Astrocyte (in vitro differentiated cells and primary cell): ENCODE results near the gene NAA60. TPM values are rescaled to one million over a fixed set of nuclear protein-coding genes. Genes with fewer than 3 reads are reported as not detected.

ENCODE experiments used
- DNase-seq: peaks from one replicate; pipeline ENCODE4 v3.0.0-alpha.2; 2010; ENCODE audit warnings: low read depth
- FAIRE-seq: peaks from 2 replicates; lab custom pipeline; 2011; peaks lifted over from hg19 to GRCh38; lab: Jason Lieb, UNC
- H2AFZ ChIP-seq: 2 replicates; pipeline ENCODE4 v1.6.0; 2012; ENCODE audit warnings: low read depth, low read length, inconsistent platforms
- H3K27ac ChIP-seq: 2 replicates; pipeline ENCODE4 v1.5.1; 2011; ENCODE audit warnings: low read depth, low read length, inconsistent platforms
- H3K27me3 ChIP-seq: 2 replicates; pipeline ENCODE4 v1.6.0; 2011; ENCODE audit warnings: low read length, inconsistent platforms; ENCODE audit not compliant: insufficient read depth
- H3K36me3 ChIP-seq: 2 replicates; pipeline ENCODE4 v1.5.1; 2011; ENCODE audit warnings: low read length, inconsistent platforms; ENCODE audit not compliant: insufficient read depth
- H3K4me1 ChIP-seq: 2 replicates; pipeline ENCODE4 v1.5.1; 2011; ENCODE audit warnings: low read length, inconsistent platforms; ENCODE audit not compliant: insufficient read depth
- H3K4me2 ChIP-seq: 2 replicates; pipeline ENCODE4 v1.6.0; 2012; ENCODE audit warnings: low read length, inconsistent platforms
- H3K4me3 ChIP-seq: 2 replicates; pipeline ENCODE4 v1.5.1; 2011; ENCODE audit warnings: low read depth, mild to moderate bottlenecking, low read length, inconsistent platforms; ENCODE audit not compliant: insufficient read depth
- H3K79me2 ChIP-seq: 2 replicates; pipeline ENCODE4 v1.6.0; 2012; ENCODE audit warnings: mild to moderate bottlenecking, low read length, inconsistent platforms; ENCODE audit not compliant: insufficient read depth
- H3K9ac ChIP-seq: 2 replicates; pipeline ENCODE4 v1.6.0; 2012; ENCODE audit warnings: mild to moderate bottlenecking, low read length, inconsistent platforms
- H3K9me3 ChIP-seq: 2 replicates; pipeline ENCODE4 v1.5.1; 2012; ENCODE audit warnings: low read depth, mild to moderate bottlenecking, low read length, inconsistent platforms; ENCODE audit not compliant: insufficient read depth
- H4K20me1 ChIP-seq: 2 replicates; pipeline ENCODE4 v1.6.0; 2012; ENCODE audit warnings: low read length, inconsistent platforms; ENCODE audit not compliant: insufficient read depth
- H3K27ac Mint-ChIP-seq: one replicate; pipeline ENCODE4 v1.8.0; 2021; ENCODE audit warnings: mild to moderate bottlenecking, mixed read lengths; ENCODE audit not compliant: unreplicated experiment
- H3K27me3 Mint-ChIP-seq: one replicate; pipeline ENCODE4 v1.8.0; 2021; ENCODE audit warnings: low read depth, mixed read lengths; ENCODE audit not compliant: unreplicated experiment
- H3K36me3 Mint-ChIP-seq: one replicate; pipeline ENCODE4 v1.8.0; 2021; ENCODE audit warnings: low read depth, mixed read lengths; ENCODE audit not compliant: unreplicated experiment
- H3K4me1 Mint-ChIP-seq: one replicate; pipeline ENCODE4 v1.8.0; 2021; ENCODE audit warnings: low read depth, mixed read lengths; ENCODE audit not compliant: unreplicated experiment
- H3K4me3 Mint-ChIP-seq: one replicate; pipeline ENCODE4 v1.8.0; 2021; ENCODE audit warnings: mild to moderate bottlenecking, moderate library complexity, mixed read lengths; ENCODE audit not compliant: unreplicated experiment
- H3K9me3 Mint-ChIP-seq: one replicate; pipeline ENCODE4 v1.8.0; 2021; ENCODE audit warnings: mild to moderate bottlenecking, mixed read lengths; ENCODE audit not compliant: unreplicated experiment
- EZH2 ChIP-seq: IDR thresholded peaks from 2 replicates; pipeline ENCODE4 v1.6.1; 2012; ENCODE audit warnings: mild to moderate bottlenecking, low read length, inconsistent platforms; ENCODE audit not compliant: insufficient read depth
- total RNA-seq: library from RNA; stranded (reverse); gene quantifications from 2 replicates; pipeline ENCODE4 v1.2.1, GENCODE V29; 2021
- TF ChIP-seq, protein P1 (sequence below): IDR thresholded peaks from 2 replicates; pipeline ENCODE4 v1.5.1; 2011; ENCODE audit warnings: low read depth, mild to moderate bottlenecking, inconsistent platforms, low read length, moderate library complexity; ENCODE audit not compliant: insufficient read depth

The NAA60 gene
- total RNA-seq, 1 donor from 2014 or later: 64.9 TPM

DNA sequence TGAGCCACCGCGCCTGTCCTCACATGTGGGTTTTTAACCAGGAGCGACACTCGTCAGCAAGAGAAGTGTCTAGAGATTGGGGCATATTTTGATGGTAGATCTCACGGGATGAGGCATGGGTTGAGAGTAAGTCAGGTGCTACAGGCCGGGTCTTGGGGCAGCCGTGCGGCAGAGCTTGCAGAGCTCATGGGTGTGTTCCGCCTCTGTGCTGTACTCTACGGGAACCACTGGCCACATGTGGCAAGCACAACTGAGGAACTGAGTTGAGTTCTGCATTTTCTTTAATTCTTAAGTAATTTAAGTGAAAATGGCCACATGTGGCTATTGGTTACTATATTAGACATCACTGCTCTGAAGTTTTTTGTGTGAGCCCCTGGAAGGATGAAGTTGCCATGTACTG lies 66.9 kb downstream of the NAA60 start:
- peaks cover 17% of the 10 kb centered on the region for H4K20me1 ChIP-seq
- no peak overlapping the region for H3K4me3 ChIP-seq
- no peaks in the 10 kb centered on the region for H3K9me3 Mint-ChIP-seq
- H3K36me3 Mint-ChIP-seq: peaks cover 22% of the 10 kb centered on the region
- H3K4me1 Mint-ChIP-seq: peaks cover 8% of the 10 kb centered on the region
- FAIRE-seq (no peak), DNase-seq (no peak)
- peaks cover 6% of the 10 kb centered on the region for H3K4me1 ChIP-seq
- H3K27me3 Mint-ChIP-seq: no peaks in the 10 kb centered on the region
- H2AFZ ChIP-seq: no peak overlapping the region
- H3K36me3 ChIP-seq: peaks cover 17% of the 10 kb centered on the region
- no peak overlapping the region for H3K27ac ChIP-seq
- H3K27ac Mint-ChIP-seq: no peak overlapping the region
- TF ChIP-seq, protein P1, sequence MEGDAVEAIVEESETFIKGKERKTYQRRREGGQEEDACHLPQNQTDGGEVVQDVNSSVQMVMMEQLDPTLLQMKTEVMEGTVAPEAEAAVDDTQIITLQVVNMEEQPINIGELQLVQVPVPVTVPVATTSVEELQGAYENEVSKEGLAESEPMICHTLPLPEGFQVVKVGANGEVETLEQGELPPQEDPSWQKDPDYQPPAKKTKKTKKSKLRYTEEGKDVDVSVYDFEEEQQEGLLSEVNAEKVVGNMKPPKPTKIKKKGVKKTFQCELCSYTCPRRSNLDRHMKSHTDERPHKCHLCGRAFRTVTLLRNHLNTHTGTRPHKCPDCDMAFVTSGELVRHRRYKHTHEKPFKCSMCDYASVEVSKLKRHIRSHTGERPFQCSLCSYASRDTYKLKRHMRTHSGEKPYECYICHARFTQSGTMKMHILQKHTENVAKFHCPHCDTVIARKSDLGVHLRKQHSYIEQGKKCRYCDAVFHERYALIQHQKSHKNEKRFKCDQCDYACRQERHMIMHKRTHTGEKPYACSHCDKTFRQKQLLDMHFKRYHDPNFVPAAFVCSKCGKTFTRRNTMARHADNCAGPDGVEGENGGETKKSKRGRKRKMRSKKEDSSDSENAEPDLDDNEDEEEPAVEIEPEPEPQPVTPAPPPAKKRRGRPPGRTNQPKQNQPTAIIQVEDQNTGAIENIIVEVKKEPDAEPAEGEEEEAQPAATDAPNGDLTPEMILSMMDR: no peak
- TF ChIP-seq EZH2: no peak
- no peaks in the 10 kb centered on the region for H3K9me3 ChIP-seq
- no peak overlapping the region for H3K4me3 Mint-ChIP-seq
- H3K79me2 ChIP-seq: no peaks in the 10 kb centered on the region
- no peaks in the 10 kb centered on the region for H3K27me3 ChIP-seq
- no peak overlapping the region for H3K4me2 ChIP-seq
- H3K9ac ChIP-seq: no peak overlapping the region

DNA sequence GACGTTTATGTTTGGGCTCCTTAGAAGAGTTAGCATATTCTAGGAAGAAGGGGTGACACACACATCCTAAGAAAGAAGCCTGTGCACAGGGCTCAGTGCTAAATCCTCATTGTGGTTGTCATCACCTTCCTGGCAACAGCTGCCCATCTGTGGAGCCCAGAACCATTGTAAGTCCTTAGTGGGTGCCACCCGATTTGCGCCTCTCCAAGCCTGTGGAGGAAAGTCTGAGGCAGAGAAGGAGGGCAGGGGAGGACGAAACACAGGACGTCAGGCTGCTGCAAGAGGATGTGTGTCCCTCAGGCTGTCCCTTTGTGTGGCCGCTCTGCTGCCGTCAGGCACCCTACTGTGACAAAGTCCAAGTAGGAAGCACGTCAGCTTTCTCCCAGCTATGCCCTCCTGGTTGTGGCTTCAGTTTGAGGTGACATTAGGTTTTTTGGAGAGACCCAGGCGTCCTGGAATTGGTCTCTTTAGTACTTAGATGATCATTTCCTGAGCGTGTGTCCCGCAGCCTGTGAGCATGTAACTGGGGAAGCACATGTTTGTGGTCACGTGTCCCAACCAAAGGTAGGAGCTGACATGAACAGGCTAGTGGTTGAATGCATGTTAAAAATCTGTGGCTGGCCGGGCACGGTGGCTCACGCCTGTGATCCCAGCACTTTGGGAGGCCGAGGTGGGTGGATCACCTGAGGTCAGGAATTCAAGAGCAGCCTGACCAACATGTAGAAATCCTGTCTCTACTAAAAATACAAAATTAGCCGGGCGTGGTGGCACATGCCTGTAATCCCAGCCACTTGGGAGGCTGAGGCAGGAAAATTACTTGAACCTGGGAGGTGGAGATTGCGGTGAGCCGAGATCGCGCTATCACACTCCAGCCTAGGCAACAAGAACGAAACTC lies 68.1 kb downstream of the NAA60 start:
- Histone ChIP-seq H3K36me3 (peaks cover 25% of the 10 kb centered on the region), H3K27ac (no peak overlapping the region), H3K4me1 (peaks cover 6% of the 10 kb centered on the region), H3K4me2 (no peak overlapping the region), H3K4me3 (no peak overlapping the region), H3K9ac (no peak overlapping the region), H3K27me3 (no peaks in the 10 kb centered on the region), H3K9me3 (no peaks in the 10 kb centered on the region), H4K20me1 (peaks cover 17% of the 10 kb centered on the region), H3K79me2 (no peaks in the 10 kb centered on the region), H2AFZ (no peak overlapping the region)
- H3K36me3 Mint-ChIP-seq: peaks cover 22% of the 10 kb centered on the region
- DNase-seq (no peak), FAIRE-seq (no peak)
- no peak for TF ChIP-seq EZH2
- TF ChIP-seq, protein P1: no peak
- no peaks in the 10 kb centered on the region for H3K4me1 Mint-ChIP-seq
- H3K27me3 Mint-ChIP-seq: no peaks in the 10 kb centered on the region
- no peaks in the 10 kb centered on the region for H3K9me3 Mint-ChIP-seq
- H3K27ac Mint-ChIP-seq: no peak overlapping the region
- H3K4me3 Mint-ChIP-seq: no peak overlapping the region
